ENCODE measurements around the gene MYB. TPM values are rescaled to one million over a fixed set of nuclear protein-coding genes. Genes with fewer than 3 reads are reported as not detected.

Gene MYB
- total and polyA plus RNA-seq, 2 donors (not counting 3 experiments of a cell fraction or from before 2014, with no cell fraction given) = 0.14 to 0.53 TPM

DNA sequence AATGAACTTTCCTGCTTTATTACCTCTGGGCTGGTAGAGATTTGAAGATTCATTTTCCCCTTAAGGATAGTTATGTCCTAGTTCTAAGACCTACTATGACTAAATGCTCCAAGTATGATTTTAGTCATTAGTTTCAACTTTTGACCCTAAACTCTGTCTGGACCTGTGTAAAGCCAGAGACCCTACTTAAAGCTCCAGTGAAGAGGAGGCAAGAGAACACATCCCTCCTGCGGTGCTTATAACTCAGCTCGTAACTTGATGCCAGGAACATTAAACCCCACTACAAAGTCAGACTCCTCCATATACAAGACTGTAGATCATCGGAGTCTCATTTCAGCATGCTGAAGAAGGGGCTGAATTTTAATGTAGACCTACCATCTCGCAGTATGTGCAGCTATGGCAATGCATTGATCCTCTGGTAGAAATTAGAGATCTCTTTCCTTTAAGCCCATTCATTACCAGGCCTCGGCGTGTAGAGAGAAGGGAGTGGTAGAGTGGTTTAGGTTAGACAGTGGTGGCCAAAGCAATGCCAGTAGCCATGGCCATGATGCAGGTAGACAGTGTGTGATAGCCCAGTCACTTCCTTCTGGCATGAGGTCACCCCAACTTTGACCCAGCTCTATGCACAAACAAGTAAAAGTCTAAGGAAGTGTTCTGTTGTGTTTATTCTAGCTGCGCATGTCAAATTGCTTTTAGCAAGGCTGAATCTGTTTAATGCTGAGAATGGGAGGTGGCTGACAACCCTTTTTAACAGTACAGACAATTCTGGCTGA, 34.8 kb upstream of the MYB start:
- H3K4me3 ChIP-seq (replicated peaks in 1 of 3; ENCODE audit: insufficient read depth in 1 of 3, low read depth in 1 of 3, low read length in 3 of 3) = no peak overlapping the region
- TF ChIP-seq MYC (IDR thresholded peaks at IDR 0.05; ENCODE audit: low read depth, low read length) = no peak
- TF ChIP-seq EZH2 (IDR thresholded peaks at IDR 0.05; ENCODE audit: borderline replicate concordance, low read depth, low read length, severe bottlenecking) = no peak
- TF ChIP-seq, protein P1, sequence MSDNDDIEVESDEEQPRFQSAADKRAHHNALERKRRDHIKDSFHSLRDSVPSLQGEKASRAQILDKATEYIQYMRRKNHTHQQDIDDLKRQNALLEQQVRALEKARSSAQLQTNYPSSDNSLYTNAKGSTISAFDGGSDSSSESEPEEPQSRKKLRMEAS (IDR thresholded peaks at IDR 0.05; ENCODE audit: insufficient read depth, insufficient read length) = no peak
- no peak for TF ChIP-seq GATA2 (IDR thresholded peaks at IDR 0.05; ENCODE audit: insufficient read depth, insufficient read length, low read depth, low read length)
- TF ChIP-seq POLR2AphosphoS5 (IDR thresholded peaks at IDR 0.05; ENCODE audit: insufficient read depth, low read depth, low read length) = no peak
- TF ChIP-seq, protein P2, sequence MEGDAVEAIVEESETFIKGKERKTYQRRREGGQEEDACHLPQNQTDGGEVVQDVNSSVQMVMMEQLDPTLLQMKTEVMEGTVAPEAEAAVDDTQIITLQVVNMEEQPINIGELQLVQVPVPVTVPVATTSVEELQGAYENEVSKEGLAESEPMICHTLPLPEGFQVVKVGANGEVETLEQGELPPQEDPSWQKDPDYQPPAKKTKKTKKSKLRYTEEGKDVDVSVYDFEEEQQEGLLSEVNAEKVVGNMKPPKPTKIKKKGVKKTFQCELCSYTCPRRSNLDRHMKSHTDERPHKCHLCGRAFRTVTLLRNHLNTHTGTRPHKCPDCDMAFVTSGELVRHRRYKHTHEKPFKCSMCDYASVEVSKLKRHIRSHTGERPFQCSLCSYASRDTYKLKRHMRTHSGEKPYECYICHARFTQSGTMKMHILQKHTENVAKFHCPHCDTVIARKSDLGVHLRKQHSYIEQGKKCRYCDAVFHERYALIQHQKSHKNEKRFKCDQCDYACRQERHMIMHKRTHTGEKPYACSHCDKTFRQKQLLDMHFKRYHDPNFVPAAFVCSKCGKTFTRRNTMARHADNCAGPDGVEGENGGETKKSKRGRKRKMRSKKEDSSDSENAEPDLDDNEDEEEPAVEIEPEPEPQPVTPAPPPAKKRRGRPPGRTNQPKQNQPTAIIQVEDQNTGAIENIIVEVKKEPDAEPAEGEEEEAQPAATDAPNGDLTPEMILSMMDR (IDR thresholded peaks at IDR 0.05; ENCODE audit: extremely low read depth in 1 of 2, insufficient read depth in 1 of 2, low read depth in 1 of 2, low read length in 2 of 2) = no peak
- no peak for TF ChIP-seq POLR2A (IDR thresholded peaks at IDR 0.05; ENCODE audit: low read depth, low read length)
- no peak for TF ChIP-seq JUN (IDR thresholded peaks at IDR 0.05; ENCODE audit: borderline replicate concordance, insufficient read depth, insufficient read length, low read depth)
- no peak for TF ChIP-seq FOS (IDR thresholded peaks at IDR 0.05; ENCODE audit: borderline replicate concordance, insufficient read depth, low read length)
- H2AFZ ChIP-seq (ENCODE audit: low read depth, low read length) = no peak overlapping the region
- no peak for FAIRE-seq
- H3K9me1 ChIP-seq (replicated peaks; ENCODE audit: control insufficient read depth, extremely low read depth, insufficient read depth, low read length) = no peaks in the 10 kb centered on the region
- POLR2A ChIA-PET = no interaction called here
- no peaks in the 10 kb centered on the region for H3K4me1 ChIP-seq (ENCODE audit: control insufficient read depth, extremely low read depth, insufficient read depth, low read length)
- dilution Hi-C loops (cut with MboI; ENCODE audit: extremely low pct_ligation_motif_present, low sequenced_read_pairs) = no loop called here
- H3K27ac ChIP-seq (ENCODE audit: insufficient read depth, low read depth, low read length) = no peak overlapping the region
- CTCF ChIA-PET = interaction anchor here (1.0 to 2.2 kb wide), 6 partner anchors 10 to 278 kb away, joined by 3 to 7 read pairs (median 4); no protein-coding TSS in a partner anchor
- intact Hi-C loops (cut with micrococcal nuclease) = no loop called here
- H4K20me1 ChIP-seq (replicated peaks; ENCODE audit: control insufficient read depth, extremely low read depth, insufficient read depth, low read length) = no peaks in the 10 kb centered on the region
- H3K9me3 ChIP-seq (replicated peaks; ENCODE audit: control insufficient read depth, insufficient read depth, low read length) = no peaks in the 10 kb centered on the region
- H3K79me2 ChIP-seq (ENCODE audit: control insufficient read depth, insufficient read depth, low read length) = no peaks in the 10 kb centered on the region
- H3K4me2 ChIP-seq (ENCODE audit: insufficient read depth, low read length) = no peak overlapping the region
- H3K9ac ChIP-seq (replicated peaks; ENCODE audit: extremely low read depth, insufficient read depth, low read length) = no peak overlapping the region
- no peaks in the 10 kb centered on the region for H3K36me3 ChIP-seq (ENCODE audit: control insufficient read depth in 2 of 2, extremely low read depth in 1 of 2, insufficient read depth in 2 of 2, low read length in 2 of 2)
- DNase-seq (ENCODE audit: low read depth, low spot score) = no peak
- H3K27me3 ChIP-seq (ENCODE audit: control insufficient read depth in 2 of 2, insufficient read depth in 2 of 2, low read length in 2 of 2) = peaks cover 3 to 6% of the 10 kb centered on the region in 2 experiments
- BruUV-seq (replicated peaks) = no TSS peak

Measured in endothelial cell of umbilical vein (primary cell).